BE2C (cell line): ENCODE data around the gene MAPK6.

Experiments
- DNase-seq: peaks from one replicate; pipeline ENCODE4 v3.0.0-alpha.2; 2020
- H3K27me3 ChIP-seq: fragments of 250-450 bp; sonication (Bioruptor Pico); 2 replicates; pipeline ENCODE4 v1.5.1; 2020; ENCODE audit warnings: mild to moderate bottlenecking
- H3K36me3 ChIP-seq: fragments of 250-450 bp; sonication (Bioruptor Pico); 2 replicates; pipeline ENCODE4 v1.5.1; 2020; ENCODE audit warnings: mild to moderate bottlenecking
- H3K4me1 ChIP-seq: fragments of 250-450 bp; sonication (Bioruptor Pico); 2 replicates; pipeline ENCODE4 v1.5.1; 2020
- H3K4me3 ChIP-seq: 2 replicates; pipeline ENCODE4 v1.5.1; 2011; ENCODE audit warnings: low read depth, low read length
- H3K9me3 ChIP-seq: fragments of 250-450 bp; sonication (Bioruptor Pico); 2 replicates; pipeline ENCODE4 v1.5.1; 2020
- TF ChIP-seq, protein P1 (sequence below): IDR thresholded peaks from 2 replicates; pipeline ENCODE4 v1.5.1; 2012; ENCODE audit warnings: mild to moderate bottlenecking, low read depth, low read length

The MAPK6 gene

DNA sequence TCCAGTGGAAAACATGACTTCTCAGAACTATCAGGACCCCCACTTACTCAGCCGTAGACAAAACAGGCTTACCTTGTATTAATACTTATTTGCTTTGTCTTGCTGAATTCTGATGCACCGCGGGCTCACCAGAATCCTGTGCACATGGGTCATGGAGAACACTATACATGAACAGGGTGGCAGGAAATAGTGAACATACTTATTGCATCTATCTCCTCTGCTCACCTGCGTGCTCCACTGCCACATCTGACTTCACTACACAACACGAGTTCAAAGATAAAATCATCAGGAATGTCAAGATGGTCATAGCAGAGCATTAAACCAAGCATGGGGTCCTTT is 10.7 kb upstream of the MAPK6 start:
- TF ChIP-seq, protein P1, sequence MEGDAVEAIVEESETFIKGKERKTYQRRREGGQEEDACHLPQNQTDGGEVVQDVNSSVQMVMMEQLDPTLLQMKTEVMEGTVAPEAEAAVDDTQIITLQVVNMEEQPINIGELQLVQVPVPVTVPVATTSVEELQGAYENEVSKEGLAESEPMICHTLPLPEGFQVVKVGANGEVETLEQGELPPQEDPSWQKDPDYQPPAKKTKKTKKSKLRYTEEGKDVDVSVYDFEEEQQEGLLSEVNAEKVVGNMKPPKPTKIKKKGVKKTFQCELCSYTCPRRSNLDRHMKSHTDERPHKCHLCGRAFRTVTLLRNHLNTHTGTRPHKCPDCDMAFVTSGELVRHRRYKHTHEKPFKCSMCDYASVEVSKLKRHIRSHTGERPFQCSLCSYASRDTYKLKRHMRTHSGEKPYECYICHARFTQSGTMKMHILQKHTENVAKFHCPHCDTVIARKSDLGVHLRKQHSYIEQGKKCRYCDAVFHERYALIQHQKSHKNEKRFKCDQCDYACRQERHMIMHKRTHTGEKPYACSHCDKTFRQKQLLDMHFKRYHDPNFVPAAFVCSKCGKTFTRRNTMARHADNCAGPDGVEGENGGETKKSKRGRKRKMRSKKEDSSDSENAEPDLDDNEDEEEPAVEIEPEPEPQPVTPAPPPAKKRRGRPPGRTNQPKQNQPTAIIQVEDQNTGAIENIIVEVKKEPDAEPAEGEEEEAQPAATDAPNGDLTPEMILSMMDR: no peak
- H3K36me3 ChIP-seq: no peaks in the 10 kb centered on the region
- no peak overlapping the region for H3K4me3 ChIP-seq
- no peak for DNase-seq
- H3K27me3 ChIP-seq: no peaks in the 10 kb centered on the region
- no peaks in the 10 kb centered on the region for H3K9me3 ChIP-seq
- H3K4me1 ChIP-seq: no peaks in the 10 kb centered on the region

DNA sequence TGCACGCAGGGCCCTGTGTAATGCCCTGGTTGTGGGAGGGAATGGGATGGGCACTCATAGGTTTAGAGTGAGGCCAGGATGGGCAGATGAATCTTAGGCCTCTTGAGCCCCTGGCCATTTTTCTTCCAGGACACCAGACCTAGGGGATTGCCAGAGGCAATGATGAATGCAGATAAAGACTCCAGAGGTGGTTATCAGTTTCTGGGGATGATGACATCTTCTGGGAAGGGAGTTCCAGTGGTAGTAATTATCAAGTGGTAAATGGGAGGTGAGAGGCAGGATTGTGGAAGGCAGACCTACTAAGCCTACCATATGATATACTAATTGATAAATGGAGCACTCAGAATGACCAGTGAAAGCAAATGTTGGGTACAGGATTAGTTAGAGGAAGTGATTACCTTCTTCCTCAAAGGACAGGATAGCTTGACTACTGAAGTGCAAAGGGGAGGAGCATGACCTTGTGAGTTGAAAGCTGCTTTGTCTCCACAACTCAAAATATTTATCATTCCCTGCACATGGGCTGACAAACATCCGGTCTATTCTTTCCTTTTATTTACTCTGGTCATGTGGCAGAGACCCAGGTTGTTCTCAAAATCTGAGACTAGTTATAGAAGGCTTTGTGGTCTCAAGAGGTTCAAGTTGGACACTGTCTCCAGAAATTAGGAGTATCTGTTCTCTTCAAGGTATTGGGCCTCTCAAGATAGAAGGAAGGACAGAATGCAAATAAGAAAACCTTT is 10.2 kb upstream of the MAPK6 start:
- Histone ChIP-seq H3K4me1 (no peaks in the 10 kb centered on the region), H3K36me3 (no peaks in the 10 kb centered on the region), H3K27me3 (no peaks in the 10 kb centered on the region), H3K9me3 (no peaks in the 10 kb centered on the region), H3K4me3 (no peak overlapping the region)
- no peak for DNase-seq
- TF ChIP-seq, protein P1: no peak

DNA sequence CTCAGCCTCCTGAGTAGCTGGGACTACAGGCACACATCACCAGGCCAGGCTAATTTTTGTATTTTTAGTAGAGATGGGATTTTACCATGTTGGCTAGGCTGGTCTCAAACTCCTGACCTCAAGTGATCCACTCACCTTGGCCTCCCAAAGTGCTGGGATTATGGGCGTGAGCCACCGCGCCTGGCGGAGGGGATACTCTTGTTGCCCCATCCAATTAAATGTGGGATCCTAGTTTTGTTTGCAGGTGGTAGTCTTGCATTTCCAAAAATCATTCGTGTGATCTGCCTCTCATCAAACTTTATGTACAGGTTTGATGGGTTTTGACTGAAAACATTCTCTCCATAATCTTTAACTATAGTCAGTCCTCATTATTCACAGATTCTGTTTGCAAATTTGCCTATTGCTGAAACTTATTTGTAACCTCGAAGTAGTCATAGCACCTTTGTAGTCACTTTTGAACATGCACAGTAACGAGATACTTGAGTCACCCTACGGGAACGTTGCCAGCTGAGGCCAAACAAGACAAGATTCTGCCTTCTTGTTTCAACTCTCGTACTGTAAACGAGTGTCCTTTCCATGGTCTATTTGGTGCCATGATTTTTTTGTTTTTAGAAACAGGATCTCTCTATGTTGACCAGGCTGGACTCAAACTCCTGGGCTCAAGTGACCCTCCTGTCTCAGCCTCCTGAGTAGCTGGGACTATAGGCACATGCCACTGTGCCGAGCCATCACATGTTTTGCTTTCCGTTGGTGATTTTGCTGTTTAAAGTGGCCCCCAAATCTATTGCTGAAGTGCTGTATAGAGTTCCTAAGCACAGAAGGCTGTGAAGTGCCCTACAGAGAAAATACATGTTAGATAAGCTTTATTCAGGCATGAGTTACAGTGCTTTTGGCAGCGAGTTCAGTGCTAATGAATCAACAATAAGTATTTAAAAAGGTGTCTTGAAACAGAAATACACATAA is 8.1 kb upstream of the MAPK6 start:
- H3K4me1 ChIP-seq: no peaks in the 10 kb centered on the region
- DNase-seq: no peak
- H3K4me3 ChIP-seq: no peak overlapping the region

DNA sequence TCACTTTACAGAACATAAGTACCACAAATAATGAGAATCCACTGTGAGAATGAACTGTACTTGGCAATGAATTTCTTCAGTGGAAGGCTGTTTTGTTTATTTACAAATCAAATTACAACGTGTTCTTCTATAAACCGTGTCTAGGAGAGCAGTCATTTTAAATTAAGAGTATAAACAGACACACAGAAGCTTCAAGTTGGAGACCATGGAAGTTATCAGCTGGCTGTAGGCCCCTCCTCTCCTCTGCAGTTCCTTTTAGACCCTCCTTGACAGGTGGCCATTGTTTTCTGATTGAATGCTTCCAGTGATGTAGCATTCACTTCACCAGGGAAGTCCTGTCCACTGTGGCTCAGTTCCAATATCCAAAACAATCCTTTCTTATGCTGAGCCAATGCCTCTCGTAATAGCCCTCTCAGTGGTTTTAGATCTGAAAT is 7.3 kb upstream of the MAPK6 start:
- H3K36me3 ChIP-seq: no peaks in the 10 kb centered on the region
- TF ChIP-seq, protein P1: no peak
- DNase-seq: no peak
- no peaks in the 10 kb centered on the region for H3K27me3 ChIP-seq
- no peak overlapping the region for H3K4me3 ChIP-seq
- no peaks in the 10 kb centered on the region for H3K4me1 ChIP-seq
- no peaks in the 10 kb centered on the region for H3K9me3 ChIP-seq

More for the DNA sequence above, 8.1 kb upstream of the MAPK6 start:
- H3K27me3 ChIP-seq: no peaks in the 10 kb centered on the region
- no peaks in the 10 kb centered on the region for H3K9me3 ChIP-seq
- no peaks in the 10 kb centered on the region for H3K36me3 ChIP-seq
- TF ChIP-seq, protein P1: no peak

DNA sequence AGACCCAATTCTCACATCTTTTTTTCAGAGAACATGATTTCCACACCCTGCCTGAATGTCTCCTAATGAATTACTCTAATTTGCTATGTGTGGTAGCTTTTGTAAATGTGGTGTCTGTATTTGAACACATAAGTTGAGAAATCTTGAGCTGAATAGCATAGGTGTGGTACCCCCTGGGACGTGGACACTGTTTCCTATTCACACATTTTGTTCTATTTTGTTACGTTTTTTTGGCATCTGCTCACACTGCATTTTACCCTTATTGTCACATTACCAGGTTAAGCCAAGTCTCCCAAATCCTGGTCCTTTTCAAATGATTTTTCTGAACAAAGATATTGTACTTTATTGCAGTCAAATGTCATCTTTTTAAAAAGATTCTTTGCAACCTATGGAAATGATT is 6.8 kb upstream of the MAPK6 start:
- no peak for DNase-seq
- Histone ChIP-seq H3K4me3 (no peak overlapping the region), H3K27me3 (no peaks in the 10 kb centered on the region), H3K36me3 (no peaks in the 10 kb centered on the region), H3K4me1 (no peaks in the 10 kb centered on the region), H3K9me3 (no peaks in the 10 kb centered on the region)
- TF ChIP-seq, protein P1: no peak
